Measurements from ENCODE around the gene AMOTL1.
A peak's percentile ranks its signal among the peaks of the same experiment; 100 is the strongest.
"Not testable (repeated sequence)": the region's sequence is repeated elsewhere in the genome, so short reads cannot be mapped to it uniquely, and the experiment has no call there.

AMOTL1 gene

DNA sequence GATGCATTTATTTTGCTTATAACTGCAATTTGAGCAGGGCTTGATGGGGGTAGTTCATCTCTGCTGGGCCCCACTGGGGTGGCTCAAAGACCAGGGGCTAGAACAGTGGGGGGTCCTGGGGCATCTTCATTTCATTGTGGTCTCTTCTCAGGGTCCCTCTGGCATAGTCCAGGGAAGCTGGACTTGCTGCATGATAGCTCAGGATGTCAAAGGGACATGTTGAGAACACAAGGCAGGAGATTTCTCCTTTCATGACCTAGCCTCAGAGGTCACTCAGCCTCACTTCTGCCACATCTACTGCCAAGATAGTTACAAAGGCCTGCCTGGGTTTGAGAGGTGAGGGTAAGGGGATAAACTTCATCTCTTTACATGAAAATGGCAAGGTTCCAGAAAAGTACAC lies 115.7 kb downstream of the AMOTL1 start:
- no peak for DNase-seq (ENCODE audit: low spot score)

DNA sequence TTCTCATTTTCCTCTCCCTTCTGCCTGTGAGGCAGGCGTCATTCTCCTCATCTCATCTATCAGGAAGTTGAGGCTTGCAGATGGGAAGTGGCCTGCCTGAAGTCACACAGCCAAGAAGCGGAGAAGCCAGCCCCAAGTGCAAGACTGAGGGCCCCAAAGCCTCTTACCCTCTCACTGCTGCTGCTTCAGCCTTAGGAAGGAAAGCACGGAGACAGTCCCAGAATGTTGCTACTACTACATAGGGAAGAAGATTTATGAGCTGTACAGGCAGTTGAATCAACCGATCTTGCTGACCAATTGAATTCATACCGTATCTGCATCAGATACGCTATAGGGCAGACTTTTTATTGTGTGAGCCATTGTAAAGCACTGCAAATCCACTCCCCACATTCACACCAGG lies 116.2 kb downstream of the AMOTL1 start:
- DNase-seq (ENCODE audit: low spot score) = no peak

- no peak for DNase-seq (ENCODE audit: low spot score)
Observed at GRCh38 chr11:94885133-94885532, 117.0 kb downstream of the AMOTL1 start.

- no peak for DNase-seq (ENCODE audit: low spot score)
Observed at GRCh38 chr11:94885581-94885980, 117.4 kb downstream of the AMOTL1 start.

DNA sequence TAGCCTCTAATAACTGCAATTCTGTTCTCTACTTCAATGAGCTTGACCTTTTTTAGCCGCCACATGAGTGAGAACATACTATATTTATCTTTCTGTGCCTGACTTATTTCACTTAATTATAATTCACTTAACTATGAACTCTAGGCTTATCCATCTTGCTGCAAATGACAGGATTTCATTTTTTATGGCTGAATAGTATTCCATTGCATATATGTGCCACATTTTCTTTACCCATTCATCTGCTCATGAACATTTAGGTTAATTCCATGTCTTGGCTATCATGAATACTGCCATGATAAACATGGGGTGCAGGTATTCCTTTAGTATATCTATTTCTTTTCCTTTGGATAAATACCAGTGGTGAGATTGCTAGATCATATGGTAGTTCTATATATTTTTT lies 120.0 kb downstream of the AMOTL1 start:
- DNase-seq (ENCODE audit: low spot score) = no peak

- no peak for DNase-seq (ENCODE audit: low spot score)
Observed at GRCh38 chr11:94895451-94895850, 127.3 kb downstream of the AMOTL1 start.

GRCh38 chr11:94895971-94896370 lies 127.8 kb downstream of the AMOTL1 start:
- DNase-seq (ENCODE audit: low spot score) = no peak

DNA sequence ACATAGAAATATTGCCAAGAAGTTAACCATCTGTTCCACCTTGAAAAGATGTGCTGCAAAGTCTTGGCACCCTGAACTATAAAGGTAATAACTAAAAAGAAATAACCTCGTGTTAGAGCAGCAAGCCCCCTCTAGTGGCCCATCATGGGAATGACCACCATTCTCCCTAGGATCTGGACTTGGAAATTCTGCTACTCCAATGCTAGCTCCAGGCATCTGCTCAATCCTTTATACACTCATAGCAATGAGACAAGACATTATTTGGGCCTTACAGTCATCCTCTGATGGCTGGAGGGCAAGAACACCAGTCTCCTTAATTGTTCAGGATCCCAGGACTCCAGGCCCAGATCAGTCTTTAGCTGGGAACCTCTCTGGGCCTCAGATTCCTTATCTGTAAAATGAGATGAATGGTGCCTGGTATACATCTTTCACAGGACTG lies 129.2 kb downstream of the AMOTL1 start:
- DNase-seq (ENCODE audit: low spot score) = peak; percentile 63

GRCh38 chr11:94907226-94907625 lies 139.1 kb downstream of the AMOTL1 start:
- no peak for DNase-seq (ENCODE audit: low spot score)

DNA sequence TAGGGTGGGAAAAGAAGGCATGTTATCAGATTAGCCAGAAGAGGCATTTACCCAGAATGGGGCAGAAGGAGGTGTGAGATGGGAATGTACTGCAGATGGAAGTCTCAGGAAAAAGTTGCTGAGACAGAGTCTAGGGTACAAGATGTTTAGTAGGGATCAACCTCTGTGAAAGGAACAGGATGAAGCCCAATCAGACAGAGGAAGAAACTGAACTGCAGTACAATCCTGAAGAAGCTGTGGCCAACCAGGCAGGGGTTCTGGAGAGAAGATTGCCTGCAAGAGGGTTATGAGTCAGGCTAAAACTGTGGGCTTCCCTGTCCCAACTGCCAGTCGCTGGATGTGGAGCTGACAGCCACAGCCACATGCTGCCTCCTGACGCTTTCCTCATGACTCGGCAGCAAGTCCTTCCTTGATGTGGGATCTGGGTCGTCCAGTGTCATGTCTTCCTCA lies 141.2 kb downstream of the AMOTL1 start:
- DNase-seq (ENCODE audit: low spot score) = no peak

GRCh38 chr11:94910270-94910669 lies 142.1 kb downstream of the AMOTL1 start:
- DNase-seq (ENCODE audit: low spot score) = no peak

- DNase-seq (ENCODE audit: low spot score) = no peak
Observed at GRCh38 chr11:94910779-94911178, 142.6 kb downstream of the AMOTL1 start.

DNA sequence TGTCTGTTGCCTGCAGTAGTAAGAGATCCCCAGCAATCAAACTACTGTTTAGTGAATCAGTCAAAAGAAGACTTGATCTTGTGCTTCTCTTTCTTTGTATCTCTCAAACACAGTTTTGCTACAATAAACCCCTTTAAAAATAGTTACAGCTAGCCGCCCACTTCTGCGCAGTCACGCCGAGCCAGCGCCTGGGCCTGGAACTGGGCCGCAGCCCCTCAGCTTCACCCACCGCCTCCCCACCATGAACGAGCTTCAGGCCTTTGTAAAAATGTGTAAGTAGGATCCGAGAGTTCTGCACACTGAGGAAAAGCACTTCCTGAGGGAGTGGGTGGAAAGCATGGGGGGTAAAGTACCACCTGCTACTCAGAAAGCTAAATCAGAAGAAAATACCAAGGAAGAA lies 144.7 kb downstream of the AMOTL1 start:
- no peak for DNase-seq (ENCODE audit: low spot score)

- not testable (repeated sequence) for DNase-seq (ENCODE audit: low spot score)
Observed at GRCh38 chr11:94913718-94914394, 145.7 kb downstream of the AMOTL1 start.

DNA sequence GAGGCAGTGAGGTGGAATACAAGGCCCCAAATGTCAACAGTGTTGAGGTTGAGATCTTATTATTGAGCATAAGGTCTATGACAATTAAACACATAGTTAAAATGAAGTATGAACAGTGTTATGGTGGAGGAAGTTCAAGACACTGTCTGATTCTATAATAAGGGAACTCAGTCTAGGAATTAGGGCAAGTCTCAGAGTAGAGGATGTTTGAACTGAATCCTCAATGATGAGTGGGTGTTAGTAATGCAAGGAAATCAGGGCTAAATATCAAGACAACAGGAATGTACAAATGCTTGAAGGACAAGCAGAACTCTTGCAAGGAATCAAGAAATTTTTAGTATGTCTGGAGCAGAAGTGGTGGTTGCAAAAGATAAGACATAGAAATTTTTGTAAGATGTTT lies 152.2 kb downstream of the AMOTL1 start:
- DNase-seq (ENCODE audit: low spot score) = no peak

GRCh38 chr11:94922321-94923003 lies 154.3 kb downstream of the AMOTL1 start:
- DNase-seq (ENCODE audit: low spot score) = peak; percentile 2

DNA sequence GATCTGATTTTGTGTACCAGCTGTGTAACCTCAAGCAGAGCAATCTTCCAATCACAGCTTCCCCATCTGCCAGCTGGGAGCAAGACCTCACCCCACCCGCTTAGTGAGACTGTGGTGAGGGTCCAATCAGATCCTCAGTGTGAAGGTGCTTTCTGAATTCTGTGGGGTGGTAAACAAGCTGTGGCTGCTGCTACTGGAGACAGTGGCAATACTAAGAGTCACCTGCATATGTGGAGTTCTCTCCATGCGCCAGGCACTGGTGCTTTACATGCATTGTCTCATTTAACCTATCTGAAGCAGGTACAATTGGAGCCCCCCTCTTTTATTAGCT lies 154.8 kb downstream of the AMOTL1 start:
- DNase-seq (ENCODE audit: low spot score) = no peak

DNA sequence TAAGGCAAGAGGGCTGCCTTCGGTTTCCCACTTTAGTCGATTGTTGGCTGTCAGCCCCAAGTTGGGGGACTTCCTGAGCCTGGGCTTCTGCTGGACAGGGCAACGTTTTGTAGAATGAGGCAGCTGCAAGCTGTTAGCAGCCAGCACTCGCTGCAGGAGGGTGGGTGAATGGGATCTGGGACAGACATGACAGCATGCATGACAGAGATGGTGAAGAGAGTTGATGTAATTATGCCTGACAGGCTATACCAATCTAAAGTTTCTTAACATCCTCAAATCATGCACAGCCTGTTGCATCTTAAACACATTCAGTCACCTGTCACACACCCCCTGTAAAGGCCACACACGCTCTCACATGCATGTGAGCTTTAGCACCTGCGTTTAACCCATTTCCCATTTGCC lies 156.0 kb downstream of the AMOTL1 start:
- DNase-seq (ENCODE audit: low spot score) = peak; percentile 4

- DNase-seq (ENCODE audit: low spot score) = no peak
Observed at GRCh38 chr11:94924612-94925011, 156.5 kb downstream of the AMOTL1 start.

DNA sequence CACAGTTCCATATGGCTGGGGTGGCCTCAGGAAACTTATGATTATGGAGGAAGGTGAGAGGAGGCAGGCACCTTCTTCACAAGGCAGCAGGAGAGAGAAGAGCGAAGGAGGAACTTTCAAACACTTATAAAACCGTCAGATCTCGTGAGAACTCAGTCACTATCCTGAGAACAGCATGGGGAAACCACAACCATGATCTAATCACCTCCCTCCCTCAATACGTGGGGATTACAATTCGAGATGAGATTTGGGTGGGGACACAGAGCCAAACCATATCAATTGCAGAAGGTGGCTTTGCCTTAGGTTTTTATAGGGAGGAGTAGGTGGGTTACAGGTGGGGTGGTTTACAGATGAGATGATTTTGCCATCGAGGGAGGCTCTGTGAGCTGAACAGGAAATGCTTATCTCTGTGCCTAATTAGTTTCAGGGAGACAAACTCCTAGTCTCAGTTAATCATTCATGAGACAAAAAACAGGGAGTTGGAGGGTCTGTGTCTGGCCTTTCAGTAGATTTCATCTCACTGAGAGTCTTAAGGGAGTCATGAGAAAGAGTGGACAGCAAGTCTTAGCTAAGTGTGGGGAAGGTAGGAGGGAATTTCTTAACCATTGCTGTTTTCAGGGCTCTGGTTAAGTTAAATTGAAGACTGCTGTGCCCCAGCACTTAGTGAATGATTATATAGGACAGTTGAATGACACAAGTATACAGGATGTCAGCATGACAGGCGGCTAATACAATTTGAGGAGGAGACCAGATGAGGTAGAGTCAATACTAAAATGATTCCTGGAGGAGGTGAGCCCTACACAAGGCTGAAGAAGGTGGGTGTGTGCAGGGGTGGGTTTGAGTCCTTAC lies 157.5 kb downstream of the AMOTL1 start:
- DNase-seq (ENCODE audit: low spot score) = no peak

DNA sequence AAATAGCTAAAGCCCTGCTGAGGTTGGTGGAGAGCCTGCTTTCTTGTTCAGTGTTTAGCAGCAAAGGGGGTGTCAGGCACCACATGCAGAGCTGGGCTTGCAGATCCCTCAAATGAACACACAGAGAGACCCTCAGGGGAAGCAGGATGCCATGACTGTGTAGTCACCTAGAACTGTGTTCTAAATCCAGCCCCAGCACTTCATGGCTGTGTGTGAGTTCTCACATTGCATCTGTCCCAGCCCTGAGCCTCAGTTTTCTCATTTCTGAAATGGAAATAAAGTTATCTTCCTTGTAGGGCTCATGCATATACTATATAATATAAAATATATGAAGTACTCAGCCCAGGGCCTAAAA lies 158.1 kb downstream of the AMOTL1 start:
- no peak for DNase-seq (ENCODE audit: low spot score)

All from D341Med (cell line).